Muscle layer of colon (tissue), 2 donors: ENCODE results near the gene CARD10.
A peak's percentile ranks its signal among the peaks of the same experiment; 100 is the strongest.

Source experiments
- H3K27ac ChIP-seq: one replicate; pipeline ENCODE4 v1.7.0; 2013; ENCODE audit warnings: low read depth, mild to moderate bottlenecking, low read length, moderate library complexity
- H3K27me3 ChIP-seq, 2 donors: one replicate each; pipeline ENCODE4 v1.7.0; 2013; ENCODE audit warnings: low read length in 2 of 2, mild to moderate bottlenecking in 2 of 2; ENCODE audit not compliant: insufficient read depth in 2 of 2, control insufficient read depth in 1 of 2
- H3K36me3 ChIP-seq: one replicate; pipeline ENCODE4 v1.7.0; 2013; ENCODE audit warnings: mild to moderate bottlenecking, low read length; ENCODE audit not compliant: insufficient read depth
- H3K4me1 ChIP-seq: one replicate; pipeline ENCODE4 v1.7.0; 2013; ENCODE audit warnings: mild to moderate bottlenecking, low read length; ENCODE audit not compliant: insufficient read depth
- H3K4me3 ChIP-seq, 2 donors: one replicate each; pipeline ENCODE4 v1.7.0; 2013; ENCODE audit warnings: low read length in 2 of 2, low read depth in 1 of 2, mild to moderate bottlenecking in 1 of 2, moderate library complexity in 1 of 2
- H3K9ac ChIP-seq: one replicate; pipeline ENCODE4 v1.7.0; 2013; ENCODE audit warnings: low read length
- H3K9me3 ChIP-seq: one replicate; pipeline ENCODE4 v1.7.0; 2013; ENCODE audit warnings: mild to moderate bottlenecking, low read length
- donor health status: abdominal sarcoma.
- donor health status: Adenocarcinoma of cecum.

CARD10 gene

DNA sequence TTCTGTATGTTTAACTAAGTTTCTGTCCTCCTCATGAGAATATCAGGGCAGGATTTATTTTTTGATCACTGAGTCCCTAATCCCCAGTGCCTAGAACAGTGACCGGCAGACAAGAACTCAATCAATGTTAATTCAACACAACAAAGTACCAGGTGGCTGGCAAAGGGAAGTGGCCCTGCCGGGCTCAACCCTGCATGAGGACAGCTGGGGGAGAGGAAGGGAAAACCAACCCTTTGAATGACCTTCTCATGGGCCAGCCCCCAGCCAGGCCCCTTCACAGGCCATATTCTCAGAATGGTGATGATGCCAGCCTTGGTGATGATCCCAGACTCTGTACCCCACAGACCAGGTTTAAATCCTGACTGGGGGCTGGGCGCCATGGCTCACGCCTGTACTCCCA is 31.6 kb downstream of the CARD10 start:
- H3K27ac ChIP-seq = no peak overlapping the region
- no peaks in the 10 kb centered on the region for H3K9me3 ChIP-seq
- H3K9ac ChIP-seq = no peak overlapping the region
- no peak overlapping the region for H3K4me3 ChIP-seq
- H3K36me3 ChIP-seq = no peaks in the 10 kb centered on the region
- peaks cover 0 to 36% of the 10 kb centered on the region in 2 donors for H3K27me3 ChIP-seq
- H3K4me1 ChIP-seq = peaks cover 6% of the 10 kb centered on the region

DNA sequence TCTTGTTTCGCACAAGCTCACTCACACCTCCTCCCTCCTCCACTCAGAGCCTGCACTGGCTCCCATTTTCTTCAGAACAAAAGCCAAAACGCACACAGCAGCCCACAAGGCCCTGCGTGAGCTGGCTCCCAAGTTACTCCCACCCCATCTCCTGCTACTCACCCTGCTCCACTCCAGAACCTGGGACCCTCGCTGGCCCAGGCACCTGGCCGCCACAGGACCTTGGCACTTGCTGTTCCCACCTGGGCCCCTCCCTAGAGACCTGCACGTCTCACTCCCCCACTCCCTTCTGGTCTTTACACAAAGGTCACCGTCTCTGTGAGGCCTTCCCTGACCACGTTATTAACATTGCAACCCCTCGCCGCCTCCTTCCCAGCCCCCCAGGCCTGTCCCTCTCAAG is 32.1 kb downstream of the CARD10 start:
- Histone ChIP-seq H3K27me3 (peaks cover 0 to 36% of the 10 kb centered on the region in 2 donors), H3K27ac (no peak overlapping the region), H3K4me1 (peaks cover 6% of the 10 kb centered on the region), H3K36me3 (no peaks in the 10 kb centered on the region), H3K4me3 (no peak overlapping the region), H3K9ac (no peak overlapping the region), H3K9me3 (no peaks in the 10 kb centered on the region)

GRCh38 chr22:37486224-37486845 is 32.9 kb downstream of the CARD10 start, which contains the start of gene MFNG:
TSS of gene MFNG (minus strand) at chr22:37486384. CDS start at chr22:37486177, 207 bp downstream.
- Histone ChIP-seq H3K27me3 (peaks cover 0 to 36% of the 10 kb centered on the region in 2 donors), H3K27ac (no peak within 1 kb of the TSS), H3K4me3 (peak within 1 kb of the TSS; percentile 13 to 32), H3K9me3 (no peaks in the 10 kb centered on the region), H3K9ac (no peak within 1 kb of the TSS), H3K4me1 (peaks cover 6% of the 10 kb centered on the region), H3K36me3 (no peaks in the 10 kb centered on the region)

GRCh38 chr22:37485395-37486223 is 33.6 kb downstream of the CARD10 start:
- Histone ChIP-seq H3K36me3 (no peaks in the 10 kb centered on the region), H3K27ac (no peak overlapping the region), H3K9me3 (no peaks in the 10 kb centered on the region), H3K4me1 (peaks cover 6% of the 10 kb centered on the region), H3K9ac (no peak overlapping the region), H3K27me3 (peaks cover 0 to 36% of the 10 kb centered on the region in 2 donors), H3K4me3 (peak overlapping the region; percentile 13 to 32)

DNA sequence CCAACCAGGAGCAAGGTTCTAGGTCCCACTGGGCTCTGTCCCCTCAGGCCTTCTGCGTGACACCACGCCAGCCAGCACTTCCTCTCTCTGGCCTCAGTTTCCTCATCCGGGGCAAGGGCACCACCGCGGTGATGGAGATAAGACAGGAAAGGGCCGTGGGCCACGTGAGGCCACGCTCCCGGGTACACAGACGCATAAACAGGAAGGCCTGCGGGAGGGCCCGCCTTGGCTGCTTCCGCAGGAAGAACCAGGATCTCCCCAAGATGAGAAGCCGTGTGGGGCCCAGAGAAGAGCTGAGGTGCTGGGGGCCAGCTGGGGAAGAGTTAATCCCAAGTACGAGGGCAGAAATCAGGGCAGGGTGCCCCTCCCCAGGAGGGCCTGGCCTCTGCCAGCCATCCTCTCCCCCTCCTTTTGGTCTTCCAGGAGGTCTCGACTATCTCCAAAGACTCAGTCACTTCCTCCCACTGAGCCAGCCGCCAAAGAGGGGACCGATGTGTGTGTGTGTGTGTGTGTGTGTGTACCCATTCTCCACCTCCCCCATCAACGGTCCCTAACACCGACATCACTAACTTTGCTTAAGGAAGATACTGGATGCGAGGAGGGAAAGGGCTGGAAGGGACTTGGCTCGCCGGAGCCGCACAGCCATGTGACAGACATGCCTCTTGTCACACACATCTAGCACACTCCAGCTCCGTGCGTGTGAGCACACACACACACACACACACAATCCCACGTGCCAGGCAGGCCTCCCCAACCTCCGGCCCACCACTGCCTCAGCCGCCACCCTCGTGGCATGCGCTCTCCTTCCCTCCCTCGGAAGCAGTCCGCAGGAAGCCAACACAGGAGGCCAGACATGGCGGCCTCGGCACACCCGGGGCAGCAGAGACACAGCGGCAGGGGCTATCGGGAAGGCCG is 34.5 kb downstream of the CARD10 start:
- Histone ChIP-seq H3K36me3 (no peaks in the 10 kb centered on the region), H3K9me3 (no peaks in the 10 kb centered on the region), H3K4me1 (peaks cover 6% of the 10 kb centered on the region), H3K4me3 (peak overlapping the region in 1 of 2 donors; percentile 32), H3K9ac (no peak overlapping the region), H3K27ac (no peak overlapping the region), H3K27me3 (peaks cover 0 to 35% of the 10 kb centered on the region in 2 donors)

GRCh38 chr22:37483050-37483449 is 36.2 kb downstream of the CARD10 start:
- Histone ChIP-seq H3K4me1 (peaks cover 6% of the 10 kb centered on the region), H3K36me3 (no peaks in the 10 kb centered on the region), H3K9me3 (no peaks in the 10 kb centered on the region), H3K27ac (no peak overlapping the region), H3K9ac (no peak overlapping the region), H3K4me3 (no peak overlapping the region), H3K27me3 (peaks cover 0 to 28% of the 10 kb centered on the region in 2 donors)

DNA sequence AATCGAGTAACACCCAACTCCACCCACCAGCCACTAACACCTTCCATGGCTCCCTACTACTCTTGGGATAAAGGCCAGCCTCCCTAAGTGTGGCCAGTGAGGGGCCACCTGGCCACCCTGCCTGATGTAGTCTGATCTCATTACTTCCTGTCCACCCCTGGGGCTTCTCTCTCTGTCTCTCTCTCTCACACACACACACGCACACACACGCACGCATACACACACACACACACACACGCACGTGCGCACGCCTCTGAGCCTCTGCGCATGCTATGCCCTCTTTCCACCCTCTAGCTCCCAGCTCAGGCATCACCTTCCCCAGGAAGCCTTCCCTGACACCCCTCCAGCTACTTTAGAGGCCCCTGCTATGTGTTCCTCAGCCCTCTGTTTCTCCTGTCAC is 37.0 kb downstream of the CARD10 start:
- H3K27me3 ChIP-seq = peaks cover 0 to 32% of the 10 kb centered on the region in 2 donors
- no peak overlapping the region for H3K4me3 ChIP-seq
- H3K27ac ChIP-seq = no peak overlapping the region
- no peaks in the 10 kb centered on the region for H3K36me3 ChIP-seq
- no peak overlapping the region for H3K9ac ChIP-seq
- H3K4me1 ChIP-seq = peaks cover 6% of the 10 kb centered on the region
- no peaks in the 10 kb centered on the region for H3K9me3 ChIP-seq

- no peak overlapping the region for H3K9ac ChIP-seq
- H3K9me3 ChIP-seq = no peaks in the 10 kb centered on the region
- no peak overlapping the region for H3K27ac ChIP-seq
- no peak overlapping the region for H3K4me3 ChIP-seq
- H3K36me3 ChIP-seq = no peaks in the 10 kb centered on the region
- H3K4me1 ChIP-seq = peaks cover 3% of the 10 kb centered on the region
- H3K27me3 ChIP-seq = peaks cover 0 to 29% of the 10 kb centered on the region in 2 donors
Observed at GRCh38 chr22:37481347-37481907, 37.8 kb downstream of the CARD10 start.

DNA sequence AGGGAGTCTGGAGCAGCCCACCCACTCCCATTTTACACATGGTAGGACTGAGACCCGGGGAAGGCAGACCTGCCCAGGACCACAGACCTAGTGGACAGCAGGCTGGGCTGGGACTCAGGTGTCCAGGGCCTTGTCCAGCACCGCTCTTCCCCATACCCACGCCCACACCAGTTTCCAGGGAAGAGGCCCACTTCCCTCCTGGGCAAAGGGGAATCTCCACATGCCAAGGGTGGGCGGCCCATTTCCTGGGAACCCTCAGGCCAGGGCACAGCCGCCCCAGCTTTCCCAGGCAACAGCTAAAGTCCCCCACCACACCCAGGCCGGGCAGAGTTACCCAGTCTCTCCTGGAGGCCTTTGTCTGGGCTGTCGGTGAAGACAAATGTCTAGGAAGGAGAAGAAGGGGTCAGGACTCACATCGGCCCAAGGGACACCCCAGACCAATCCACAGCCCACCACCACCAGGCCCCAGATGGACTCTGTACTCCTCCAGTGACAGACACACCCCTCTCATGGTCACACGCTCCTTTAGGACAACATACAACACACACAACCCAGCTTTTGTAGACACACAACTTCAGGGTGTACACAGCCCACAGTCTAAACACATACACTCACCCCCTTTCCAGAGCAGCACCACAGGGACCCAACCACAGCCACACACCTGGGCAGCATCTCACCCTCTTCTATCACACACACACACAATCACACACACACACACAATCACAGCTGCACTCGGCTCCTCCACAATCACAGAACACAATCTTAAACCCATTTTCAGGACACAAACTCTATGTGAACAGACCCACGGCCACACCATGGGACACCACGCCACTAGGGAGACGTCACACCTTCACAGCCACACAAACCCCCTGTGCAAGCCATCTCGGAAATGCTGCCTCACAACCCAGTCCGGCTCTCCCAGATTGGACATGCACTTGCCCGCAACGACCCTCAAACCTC is 38.5 kb downstream of the CARD10 start:
- no peak overlapping the region for H3K9ac ChIP-seq
- no peaks in the 10 kb centered on the region for H3K36me3 ChIP-seq
- no peak overlapping the region for H3K4me3 ChIP-seq
- H3K27me3 ChIP-seq = peaks cover 0 to 26% of the 10 kb centered on the region in 2 donors
- H3K4me1 ChIP-seq = no peaks in the 10 kb centered on the region
- no peak overlapping the region for H3K27ac ChIP-seq
- no peaks in the 10 kb centered on the region for H3K9me3 ChIP-seq

GRCh38 chr22:37479196-37479595 is 40.0 kb downstream of the CARD10 start:
- Histone ChIP-seq H3K9ac (no peak overlapping the region), H3K36me3 (peaks cover 4% of the 10 kb centered on the region), H3K4me1 (no peaks in the 10 kb centered on the region), H3K27ac (no peak overlapping the region), H3K9me3 (no peaks in the 10 kb centered on the region), H3K4me3 (no peak overlapping the region), H3K27me3 (peaks cover 0 to 17% of the 10 kb centered on the region in 2 donors)
